Esophagus muscularis mucosa (tissue), 3 donors: ENCODE results near the gene GPI.
A peak's percentile ranks its signal among the peaks of the same experiment; 100 is the strongest.

Experiments
- POLR2A ChIP-seq: fragments of 450-650 bp; IDR thresholded peaks from one replicate; pipeline ENCODE4 v1.6.1; 2017; ENCODE audit warnings: antibody characterized with exemption, moderate library complexity, mild to moderate bottlenecking, low read depth
- POLR2AphosphoS5 ChIP-seq, 2 donors: sonication (generic); formaldehyde crosslinking; IDR thresholded peaks; one replicate each; pipeline ENCODE4 v1.6.1; 2017; ENCODE audit warnings: antibody characterized with exemption in 2 of 2
- TF ChIP-seq, protein P1 (sequence below), 3 experiments: fragments of 200-600 bp in 2 of 3; fragments of 450-650 bp in 1 of 3; sonication (generic) in 2 of 3; IDR thresholded peaks; one replicate each; pipeline ENCODE4 v1.5.1; 2017 to 2019; ENCODE audit warnings: antibody characterized with exemption in 3 of 3, mild to moderate bottlenecking in 2 of 3, moderate library complexity in 1 of 3

DNA sequence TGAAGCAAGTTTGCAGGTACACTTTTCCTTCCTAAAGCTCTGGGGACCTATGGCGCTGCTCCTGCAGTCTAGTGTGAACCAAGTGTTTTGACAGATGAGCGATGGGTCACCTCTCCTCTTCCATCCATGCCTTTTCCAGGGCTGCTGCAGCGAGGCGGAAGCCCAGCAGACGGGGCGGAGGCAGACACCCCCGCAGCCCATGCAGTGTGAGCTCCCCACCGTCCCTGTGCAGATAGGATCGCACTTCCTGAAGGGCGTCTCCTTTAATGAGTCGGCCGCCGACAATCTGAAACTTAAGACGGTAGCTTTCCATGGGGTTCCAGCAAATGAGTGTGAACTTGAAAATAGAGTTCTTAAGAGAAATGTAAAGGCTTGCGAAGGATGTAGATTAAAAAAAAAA is 37.1 kb upstream of the GPI start:
- TF ChIP-seq, protein P1, sequence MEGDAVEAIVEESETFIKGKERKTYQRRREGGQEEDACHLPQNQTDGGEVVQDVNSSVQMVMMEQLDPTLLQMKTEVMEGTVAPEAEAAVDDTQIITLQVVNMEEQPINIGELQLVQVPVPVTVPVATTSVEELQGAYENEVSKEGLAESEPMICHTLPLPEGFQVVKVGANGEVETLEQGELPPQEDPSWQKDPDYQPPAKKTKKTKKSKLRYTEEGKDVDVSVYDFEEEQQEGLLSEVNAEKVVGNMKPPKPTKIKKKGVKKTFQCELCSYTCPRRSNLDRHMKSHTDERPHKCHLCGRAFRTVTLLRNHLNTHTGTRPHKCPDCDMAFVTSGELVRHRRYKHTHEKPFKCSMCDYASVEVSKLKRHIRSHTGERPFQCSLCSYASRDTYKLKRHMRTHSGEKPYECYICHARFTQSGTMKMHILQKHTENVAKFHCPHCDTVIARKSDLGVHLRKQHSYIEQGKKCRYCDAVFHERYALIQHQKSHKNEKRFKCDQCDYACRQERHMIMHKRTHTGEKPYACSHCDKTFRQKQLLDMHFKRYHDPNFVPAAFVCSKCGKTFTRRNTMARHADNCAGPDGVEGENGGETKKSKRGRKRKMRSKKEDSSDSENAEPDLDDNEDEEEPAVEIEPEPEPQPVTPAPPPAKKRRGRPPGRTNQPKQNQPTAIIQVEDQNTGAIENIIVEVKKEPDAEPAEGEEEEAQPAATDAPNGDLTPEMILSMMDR (IDR thresholded peaks at IDR 0.05), result no peak
- TF ChIP-seq POLR2A (no peak), POLR2AphosphoS5 (IDR thresholded peaks at IDR 0.05) (peak in 1 of 2 donors; percentile 30)
